CD14-positive monocyte (primary cell): ENCODE data around the gene APOA1. TPM values are rescaled to one million over a fixed set of nuclear protein-coding genes. Genes with fewer than 3 reads are reported as not detected.
"Not testable (repeated sequence)": the region's sequence is repeated elsewhere in the genome, so short reads cannot be mapped to it uniquely, and the experiment has no call there.

Experiments
- DNase-seq, 3 donors: peaks; one replicate each; pipeline ENCODE4 v3.0.0-alpha.2; 2011 to 2022
- H2AFZ ChIP-seq: 2 replicates; pipeline ENCODE4 v1.6.0; 2012; ENCODE audit warnings: mild to moderate bottlenecking, low read depth, low read length, inconsistent platforms; ENCODE audit not compliant: insufficient read depth, poor library complexity, severe bottlenecking
- H3K27ac ChIP-seq, 2 donors: 1 replicate in 1 of 2; 2 replicates in 1 of 2; pipeline ENCODE4 v1.5.1; 2012 to 2013; ENCODE audit warnings: low read length in 2 of 2, control low read depth in 1 of 2, inconsistent platforms in 1 of 2, low read depth in 1 of 2, mild to moderate bottlenecking in 1 of 2
- H3K27me3 ChIP-seq, 2 donors: one replicate each; pipeline versions ENCODE4 v1.6.0 to v1.6.1; 2011 to 2013; ENCODE audit warnings: low read length in 2 of 2; ENCODE audit not compliant: control insufficient read depth in 2 of 2, insufficient read depth in 2 of 2
- H3K36me3 ChIP-seq, 2 donors: replicated peaks in 1 of 2; 1 replicate in 1 of 2; 2 replicates in 1 of 2; pipeline versions ENCODE4 v1.5.1 to v1.6.1; 2012 to 2013; ENCODE audit warnings: low read length in 2 of 2, control low read depth in 1 of 2, inconsistent platforms in 1 of 2, mild to moderate bottlenecking in 1 of 2; ENCODE audit not compliant: insufficient read depth in 2 of 2, control insufficient read depth in 1 of 2
- H3K4me1 ChIP-seq, 2 donors: 1 replicate in 1 of 2; 2 replicates in 1 of 2; pipeline versions ENCODE4 v1.5.1 to v1.6.1; 2012 to 2013; ENCODE audit warnings: low read length in 2 of 2, control low read depth in 1 of 2, inconsistent platforms in 1 of 2, mild to moderate bottlenecking in 1 of 2, moderate library complexity in 1 of 2; ENCODE audit not compliant: insufficient read depth in 2 of 2, control insufficient read depth in 1 of 2
- H3K4me2 ChIP-seq: replicated peaks from 2 replicates; pipeline ENCODE3; 2012; ENCODE audit warnings: low read length, moderate library complexity, mild to moderate bottlenecking; ENCODE audit not compliant: poor library complexity, severe bottlenecking; ENCODE audit errors: extremely low read depth
- H3K4me3 ChIP-seq, 3 experiments: fragments of 200-600 bp in 1 of 3; sonication (generic) in 1 of 3; replicated peaks in 1 of 3; 1 replicate in 2 of 3; 2 replicates in 1 of 3; pipeline ENCODE4 v1.5.1; 2011 to 2013; ENCODE audit warnings: low read length in 3 of 3, mild to moderate bottlenecking in 3 of 3, control low read depth in 2 of 3, low read depth in 2 of 3, inconsistent platforms in 1 of 3, moderate library complexity in 1 of 3
- H3K79me2 ChIP-seq: 2 replicates; pipeline ENCODE4 v1.6.0; 2012; ENCODE audit warnings: mild to moderate bottlenecking, control low read depth, inconsistent platforms, low read length, moderate library complexity; ENCODE audit not compliant: insufficient read depth
- H3K9ac ChIP-seq: 2 replicates; pipeline ENCODE4 v1.6.0; 2017; ENCODE audit warnings: low read length, mild to moderate bottlenecking; ENCODE audit not compliant: insufficient read depth, poor library complexity, severe bottlenecking
- H3K9me3 ChIP-seq, 2 donors: replicated peaks in 1 of 2; 1 replicate in 1 of 2; 2 replicates in 1 of 2; pipeline versions ENCODE4 v1.5.1 to v1.6.1; 2012 to 2013; ENCODE audit warnings: low read length in 2 of 2, control low read depth in 1 of 2; ENCODE audit not compliant: control insufficient read depth in 1 of 2, insufficient read depth in 1 of 2
- H4K20me1 ChIP-seq: 2 replicates; pipeline ENCODE4 v1.6.0; 2012; ENCODE audit warnings: mild to moderate bottlenecking, low read length, control low read depth, moderate library complexity; ENCODE audit not compliant: insufficient read depth
- H3K27ac Mint-ChIP-seq, 7 donors: one replicate each; pipeline ENCODE4 v1.8.0; 2020; ENCODE audit warnings: mild to moderate bottlenecking in 7 of 7, mixed read lengths in 7 of 7, moderate library complexity in 6 of 7, inconsistent platforms in 2 of 7
- H3K27me3 Mint-ChIP-seq, 3 donors: one replicate each; pipeline ENCODE4 v1.8.0; 2021 to 2022; ENCODE audit warnings: low read depth in 3 of 3, mild to moderate bottlenecking in 3 of 3, mixed read lengths in 3 of 3, moderate library complexity in 3 of 3, inconsistent platforms in 1 of 3
- H3K36me3 Mint-ChIP-seq, 2 donors: one replicate each; pipeline ENCODE4 v1.8.0; 2020; ENCODE audit warnings: mixed read lengths in 2 of 2, inconsistent platforms in 1 of 2, mild to moderate bottlenecking in 1 of 2
- H3K4me1 Mint-ChIP-seq: one replicate; pipeline ENCODE4 v1.8.0; 2020; ENCODE audit warnings: mild to moderate bottlenecking, mixed read lengths
- H3K4me3 Mint-ChIP-seq, 2 donors: one replicate each; pipeline ENCODE4 v1.8.0; 2020; ENCODE audit warnings: mild to moderate bottlenecking in 2 of 2, mixed read lengths in 2 of 2, moderate library complexity in 1 of 2
- H3K9me3 Mint-ChIP-seq, 7 donors: one replicate each; pipeline ENCODE4 v1.8.0; 2020 to 2022; ENCODE audit warnings: mixed read lengths in 7 of 7, mild to moderate bottlenecking in 6 of 7, moderate library complexity in 6 of 7, inconsistent platforms in 2 of 7
- CTCF ChIP-seq: fragments of 200-600 bp; IDR thresholded peaks from one replicate; pipeline ENCODE4 v1.8.0; 2022; ENCODE audit warnings: antibody characterized with exemption, mild to moderate bottlenecking
- WGBS: methylation state at CpG from one replicate; pipeline ENCODE4 v1.1.5; 2013; ENCODE audit warnings: missing lambda C conversion rate; ENCODE audit not compliant: insufficient coverage; 5-methylcytosine and 5-hydroxymethylcytosine counted together
- intact Hi-C, 2 donors: fragments of 100-400 bp; cut with micrococcal nuclease; formaldehyde crosslinking; loops; one replicate each; pipeline versions ENCODE4 v1.15.0 to v1.15.1; 2023
- polyA plus RNA-seq, 3 donors: library from polyadenylated mRNA; depleted of rRNA in 1 of 3; unstranded in 2 of 3; stranded (reverse) in 1 of 3; fragments of 300-500 nt in 2 of 3; fragments of >200 nt in 1 of 3; fragmentation: Illumina TruSeq in 2 of 3; gene quantifications; 1 replicate in 2 of 3; 2 replicates in 1 of 3; pipeline ENCODE4 v1.2.3, GENCODE V29; 2012 to 2021

Gene APOA1
- polyA plus RNA-seq, 3 donors = 0.29 TPM; not detected in 2

GRCh38 chr11:116835791-116836631 lies 1.4 kb downstream of the APOA1 start:
- Histone ChIP-seq H3K4me1 (peaks cover 17 to 19% of the 10 kb centered on the region in 2 donors), H3K27ac (no peak overlapping the region), H4K20me1 (no peaks in the 10 kb centered on the region), H3K4me2 (peak overlapping the region; percentile 87), H3K79me2 (no peaks in the 10 kb centered on the region), H2AFZ (peak overlapping the region; percentile 87), H3K9me3 (no peaks in the 10 kb centered on the region), H3K9ac (peak overlapping the region; percentile 48), H3K4me3 (peak overlapping the region; percentile 10 to 78 (median 47)), H3K36me3 (no peaks in the 10 kb centered on the region), H3K27me3 (no peaks in the 10 kb centered on the region)
- Mint-ChIP-seq H3K27me3 (peaks cover 3 to 8% (median 4%) of the 10 kb centered on the region in 3 donors), H3K4me3 (peak overlapping the region; percentile 74 to 88), H3K36me3 (no peaks in the 10 kb centered on the region), H3K9me3 (peaks cover 0 to 1% (median 0%) of the 10 kb centered on the region in 7 donors), H3K27ac (peak overlapping the region in 1 of 7 donors; percentile 61), H3K4me1 (peaks cover 14% of the 10 kb centered on the region)
- 5% methylated on average over 50 of the region's 57 CpGs for WGBS
- TF ChIP-seq CTCF = peak; percentile 33
- DNase-seq = peak; percentile 41 to 48 (median 45)
- intact Hi-C loops = no loop called here

- intact Hi-C loops = no loop called here
- Mint-ChIP-seq H3K9me3 (peaks cover 0 to 1% (median 0%) of the 10 kb centered on the region in 7 donors), H3K27ac (peak overlapping the region in 1 of 7 donors; percentile 41), H3K27me3 (peaks cover 3 to 8% (median 4%) of the 10 kb centered on the region in 3 donors), H3K4me1 (peaks cover 14% of the 10 kb centered on the region), H3K4me3 (peak overlapping the region; percentile 74 to 88), H3K36me3 (no peaks in the 10 kb centered on the region)
- Histone ChIP-seq H3K79me2 (no peaks in the 10 kb centered on the region), H3K9me3 (no peaks in the 10 kb centered on the region), H3K4me1 (peaks cover 17 to 19% of the 10 kb centered on the region in 2 donors), H3K4me3 (peak overlapping the region; percentile 10 to 78 (median 47)), H3K27me3 (no peaks in the 10 kb centered on the region), H3K27ac (no peak overlapping the region), H2AFZ (peak overlapping the region; percentile 87), H4K20me1 (no peaks in the 10 kb centered on the region), H3K4me2 (peak overlapping the region; percentile 87), H3K36me3 (no peaks in the 10 kb centered on the region), H3K9ac (peak overlapping the region; percentile 48)
- 2% methylated on average over 27 of the region's 28 CpGs for WGBS
- peak; percentile 6 to 16 (median 13) for DNase-seq
- no peak for TF ChIP-seq CTCF
Measured at GRCh38 chr11:116835042-116835772, 2.2 kb downstream of the APOA1 start.

GRCh38 chr11:116834535-116835041 lies 2.8 kb downstream of the APOA1 start:
- H3K27me3 Mint-ChIP-seq, H3K79me2 ChIP-seq, intact Hi-C loops, H3K9ac ChIP-seq, H3K27ac Mint-ChIP-seq, H4K20me1 ChIP-seq, H3K9me3 Mint-ChIP-seq, H3K27me3 ChIP-seq, DNase-seq, H3K36me3 Mint-ChIP-seq, H3K27ac ChIP-seq, H3K36me3 ChIP-seq, H3K9me3 ChIP-seq: not testable (repeated sequence)
- H2AFZ ChIP-seq = peak overlapping the region; percentile 87
- WGBS = 79% methylated on average over 12 of the region's 13 CpGs
- H3K4me2 ChIP-seq = peak overlapping the region; percentile 87
- H3K4me3 ChIP-seq = peak overlapping the region in 1 of 3 experiments; percentile 78
- H3K4me1 ChIP-seq = peaks cover 17 to 19% of the 10 kb centered on the region in 2 donors
- Mint-ChIP-seq H3K4me3 (peak overlapping the region; percentile 74 to 88), H3K4me1 (peaks cover 14% of the 10 kb centered on the region)
